ENCODE data around the gene BASP1. TPM values are rescaled to one million over a fixed set of nuclear protein-coding genes. Genes with fewer than 3 reads are reported as not detected.
"Not testable (repeated sequence)": the region's sequence is repeated elsewhere in the genome, so short reads cannot be mapped to it uniquely, and the experiment has no call there.

BASP1 gene
- total RNA-seq, 2 experiments from 2014 or later = 0.40 to 0.94 TPM

DNA sequence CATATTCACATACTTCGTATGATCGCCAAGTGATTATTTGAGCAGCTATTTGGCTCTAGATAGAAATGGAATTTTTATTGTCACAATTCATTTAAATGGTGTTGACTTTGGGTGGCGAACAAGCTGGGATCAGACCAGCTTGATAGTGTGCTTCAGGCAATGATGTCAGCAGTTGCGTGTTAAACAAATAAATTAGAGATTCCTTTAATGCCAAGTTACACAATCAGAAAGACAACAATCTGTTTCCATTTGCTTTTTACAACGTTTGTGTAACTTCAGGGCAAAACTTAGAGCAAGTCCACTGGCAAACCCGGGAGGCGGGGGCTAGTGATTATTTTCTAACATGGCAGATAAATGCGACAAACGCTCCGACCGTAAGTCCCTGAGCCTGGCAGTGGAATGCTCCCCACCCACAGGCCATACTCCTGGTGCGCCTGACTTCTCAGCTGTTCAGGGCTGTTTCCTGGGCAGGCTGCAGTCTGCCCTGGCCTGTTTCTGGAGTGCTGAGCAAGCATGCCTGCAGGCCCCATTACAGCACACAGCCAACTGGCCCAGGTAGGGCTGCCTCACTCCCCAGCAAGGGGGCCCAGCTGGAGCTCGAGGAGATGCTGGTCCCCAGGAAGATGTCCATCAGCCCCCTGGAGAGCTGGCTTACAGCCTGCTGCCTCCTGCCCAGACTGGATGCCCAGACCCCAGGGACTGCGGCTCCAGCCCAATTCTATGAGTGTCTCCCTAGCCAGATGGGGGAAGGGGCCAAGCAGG, 88.7 kb downstream of the BASP1 start:
- no peak overlapping the region for H3K4me3 Mint-ChIP-seq
- no peaks in the 10 kb centered on the region for H3K27me3 Mint-ChIP-seq
- ATAC-seq (ENCODE audit: low read depth) = no peak
- no peaks in the 10 kb centered on the region for H3K4me1 Mint-ChIP-seq
- no peak for DNase-seq
- no peaks in the 10 kb centered on the region for H3K36me3 Mint-ChIP-seq
- no peaks in the 10 kb centered on the region for H3K9me3 Mint-ChIP-seq
- POLR2A ChIA-PET = no interaction called here
- no peak overlapping the region for H3K27ac Mint-ChIP-seq

DNA sequence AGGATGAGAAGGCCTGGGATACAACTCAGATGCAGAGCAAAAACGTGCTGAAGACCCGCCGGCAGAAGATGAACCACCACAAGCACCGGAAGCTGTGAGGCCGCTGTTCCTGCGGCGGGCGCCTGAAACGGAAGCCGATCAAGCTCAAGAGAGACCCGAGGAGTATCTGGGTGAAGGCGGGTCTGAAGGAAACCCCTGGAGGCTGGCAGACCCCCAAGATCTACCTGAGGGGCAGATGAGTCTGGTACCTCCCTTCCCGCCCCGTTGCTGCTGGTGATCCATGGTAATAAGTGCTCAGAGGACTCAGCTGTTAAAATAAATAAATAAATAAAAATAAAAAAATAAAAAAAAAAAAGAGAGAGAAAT, 89.3 kb downstream of the BASP1 start:
- Mint-ChIP-seq H3K9me3 (no peaks in the 10 kb centered on the region), H3K36me3 (no peaks in the 10 kb centered on the region), H3K4me1 (no peaks in the 10 kb centered on the region), H3K4me3 (no peak overlapping the region), H3K27ac (no peak overlapping the region), H3K27me3 (no peaks in the 10 kb centered on the region)
- POLR2A ChIA-PET = no interaction called here
- DNase-seq (no peak), ATAC-seq (ENCODE audit: low read depth) (no peak)

DNA sequence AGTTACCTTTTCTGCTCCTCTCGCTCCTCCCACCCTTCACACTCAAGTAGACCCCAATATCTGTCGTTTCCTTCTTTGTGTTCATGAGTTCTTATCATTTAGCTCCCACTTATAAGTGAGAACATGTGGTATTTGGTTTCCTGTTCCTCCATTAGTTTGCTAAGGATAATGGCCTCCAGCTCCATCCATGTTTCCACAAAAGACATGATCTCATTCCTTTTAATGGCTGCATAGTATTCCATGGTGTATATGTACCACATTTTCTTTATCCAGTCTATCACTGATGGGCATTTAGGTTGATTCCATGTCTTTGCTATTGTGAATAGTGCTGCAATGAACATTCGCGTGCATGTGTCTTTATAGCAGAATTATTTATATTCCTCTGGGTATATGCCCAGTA, 90.0 kb downstream of the BASP1 start:
- POLR2A ChIA-PET; H3K36me3 Mint-ChIP-seq; H3K27me3 Mint-ChIP-seq; H3K9me3 Mint-ChIP-seq; ATAC-seq (ENCODE audit: low read depth); DNase-seq; H3K4me3 Mint-ChIP-seq; H3K4me1 Mint-ChIP-seq; H3K27ac Mint-ChIP-seq: not testable (repeated sequence)

DNA sequence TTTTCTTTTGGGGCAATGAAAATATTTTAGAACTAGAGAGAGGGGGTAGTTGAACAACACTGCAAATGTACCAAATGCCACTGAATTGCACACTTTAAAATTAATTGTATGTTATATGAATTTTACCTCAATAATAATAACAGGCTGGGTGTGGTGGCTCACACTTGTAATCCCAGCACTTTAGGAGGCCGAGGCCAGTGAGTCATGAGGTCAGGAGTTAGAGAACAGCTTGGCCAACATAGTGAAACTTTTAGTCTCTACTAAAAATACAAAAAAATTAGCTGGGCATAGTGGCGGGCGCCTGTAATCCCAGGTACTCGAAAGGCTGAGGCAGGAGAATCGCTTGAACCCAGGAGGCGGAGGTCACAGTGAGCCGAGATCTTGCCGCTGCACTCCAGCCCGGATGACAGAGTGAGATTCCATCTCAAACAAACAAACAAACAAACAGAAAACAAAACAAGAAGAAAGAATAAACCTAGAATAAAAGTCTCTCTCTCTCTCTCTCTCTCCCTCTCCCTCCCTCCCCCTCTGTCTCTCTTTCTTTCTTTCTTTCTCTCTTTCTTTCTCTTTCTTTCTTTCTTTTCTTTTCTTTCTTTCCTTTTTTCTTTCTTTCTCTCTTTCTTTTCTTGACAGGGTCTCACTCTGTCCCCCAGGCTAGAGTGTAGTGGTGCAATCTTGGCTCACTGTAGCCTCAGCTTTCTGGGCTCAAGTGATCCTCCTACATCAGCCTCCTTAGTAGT, 91.1 kb downstream of the BASP1 start:
- POLR2A ChIA-PET = no interaction called here
- Mint-ChIP-seq H3K27me3 (no peaks in the 10 kb centered on the region), H3K9me3 (no peaks in the 10 kb centered on the region), H3K4me3 (no peak overlapping the region), H3K27ac (no peak overlapping the region), H3K4me1 (no peaks in the 10 kb centered on the region), H3K36me3 (no peaks in the 10 kb centered on the region)
- ATAC-seq (ENCODE audit: low read depth) = no peak
- DNase-seq = no peak

DNA sequence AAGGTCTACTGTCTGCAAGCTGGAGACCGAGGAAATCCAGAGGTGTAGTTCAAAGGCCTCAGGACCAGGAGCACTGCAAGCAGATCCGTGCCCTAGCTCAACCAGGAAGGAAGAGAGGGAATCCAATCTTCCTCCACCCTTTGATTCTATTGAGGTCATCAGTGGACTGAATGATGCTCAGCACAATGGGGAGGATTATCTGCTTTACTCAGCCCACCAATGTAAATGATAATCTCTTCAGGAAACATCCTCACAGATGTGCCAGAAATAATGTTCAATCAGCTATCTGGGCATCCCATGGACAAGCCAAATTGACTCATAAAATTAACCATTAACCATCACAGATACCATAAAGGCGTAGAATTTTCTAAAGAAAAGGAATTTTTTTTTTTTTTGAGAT, 92.0 kb downstream of the BASP1 start:
- Mint-ChIP-seq H3K4me1 (no peaks in the 10 kb centered on the region), H3K36me3 (no peaks in the 10 kb centered on the region), H3K27ac (no peak overlapping the region), H3K27me3 (no peaks in the 10 kb centered on the region), H3K9me3 (no peaks in the 10 kb centered on the region), H3K4me3 (no peak overlapping the region)
- POLR2A ChIA-PET = no interaction called here
- no peak for DNase-seq
- no peak for ATAC-seq (ENCODE audit: low read depth)

DNA sequence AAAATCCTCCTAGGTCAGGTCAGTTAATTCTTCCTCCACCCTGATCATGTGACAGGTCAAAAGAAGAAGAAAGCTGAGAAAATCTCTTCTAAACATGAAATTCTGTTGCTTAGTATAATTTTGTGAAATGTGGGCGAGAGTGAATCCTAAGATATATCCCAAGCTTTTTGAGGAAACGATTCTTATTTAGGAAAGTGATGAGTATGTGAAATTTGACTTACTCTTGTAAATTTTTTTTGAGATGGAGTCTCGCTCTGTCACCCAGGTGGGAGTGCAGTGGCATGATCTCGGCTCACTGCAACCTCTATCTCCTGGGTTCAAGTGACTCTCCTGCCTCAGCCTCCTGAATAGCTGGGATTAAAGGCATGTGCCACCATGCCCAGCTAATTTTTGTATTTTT, 93.1 kb downstream of the BASP1 start:
- H3K4me3 Mint-ChIP-seq; H3K36me3 Mint-ChIP-seq; H3K27ac Mint-ChIP-seq; ATAC-seq (ENCODE audit: low read depth); H3K4me1 Mint-ChIP-seq; POLR2A ChIA-PET; DNase-seq; H3K27me3 Mint-ChIP-seq; H3K9me3 Mint-ChIP-seq: not testable (repeated sequence)

DNA sequence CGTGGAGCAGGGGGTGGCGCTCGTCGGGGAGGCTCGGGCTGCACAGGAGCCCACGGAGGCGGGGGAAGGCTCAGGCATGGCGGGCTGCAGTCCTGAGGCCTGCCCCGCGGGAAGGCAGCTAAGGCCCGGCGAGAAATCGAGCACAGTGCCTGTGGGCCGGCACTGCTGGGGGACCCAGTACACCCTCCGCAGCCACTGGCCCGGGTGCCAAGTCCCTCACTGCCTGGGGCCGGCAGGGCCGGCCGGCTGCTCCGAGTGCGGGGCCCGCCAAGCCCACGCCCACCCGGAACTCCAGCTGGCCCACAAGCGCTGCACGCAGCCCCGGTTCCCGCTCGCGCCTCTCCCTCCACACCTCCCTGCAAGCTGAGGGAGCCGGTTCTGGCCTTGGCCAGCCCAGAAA, 94.4 kb downstream of the BASP1 start:
- H3K27me3 Mint-ChIP-seq; ATAC-seq (ENCODE audit: low read depth); H3K4me1 Mint-ChIP-seq; H3K9me3 Mint-ChIP-seq; POLR2A ChIA-PET; DNase-seq; H3K4me3 Mint-ChIP-seq; H3K27ac Mint-ChIP-seq; H3K36me3 Mint-ChIP-seq: not testable (repeated sequence)

DNA sequence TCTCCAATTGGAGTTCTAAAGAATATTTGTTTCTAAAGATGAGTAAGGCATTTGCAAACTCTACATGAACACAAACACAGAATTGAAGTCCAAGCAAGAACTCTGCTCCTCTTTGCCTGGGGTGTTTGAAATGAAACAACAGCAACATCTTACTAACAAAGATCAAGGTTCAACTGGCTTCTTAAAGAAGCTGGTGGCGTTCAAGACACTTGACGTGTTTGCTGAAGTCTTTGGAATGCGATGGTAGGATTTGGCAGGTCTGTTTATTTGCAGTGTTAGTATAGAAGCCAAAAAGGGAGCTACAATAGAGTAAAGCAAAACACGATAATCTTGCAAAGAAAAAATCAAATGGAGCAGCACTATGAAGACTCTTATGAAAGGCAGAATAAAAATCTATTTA, 94.9 kb downstream of the BASP1 start:
- peaks cover 1% of the 10 kb centered on the region for H3K9me3 Mint-ChIP-seq

DNA sequence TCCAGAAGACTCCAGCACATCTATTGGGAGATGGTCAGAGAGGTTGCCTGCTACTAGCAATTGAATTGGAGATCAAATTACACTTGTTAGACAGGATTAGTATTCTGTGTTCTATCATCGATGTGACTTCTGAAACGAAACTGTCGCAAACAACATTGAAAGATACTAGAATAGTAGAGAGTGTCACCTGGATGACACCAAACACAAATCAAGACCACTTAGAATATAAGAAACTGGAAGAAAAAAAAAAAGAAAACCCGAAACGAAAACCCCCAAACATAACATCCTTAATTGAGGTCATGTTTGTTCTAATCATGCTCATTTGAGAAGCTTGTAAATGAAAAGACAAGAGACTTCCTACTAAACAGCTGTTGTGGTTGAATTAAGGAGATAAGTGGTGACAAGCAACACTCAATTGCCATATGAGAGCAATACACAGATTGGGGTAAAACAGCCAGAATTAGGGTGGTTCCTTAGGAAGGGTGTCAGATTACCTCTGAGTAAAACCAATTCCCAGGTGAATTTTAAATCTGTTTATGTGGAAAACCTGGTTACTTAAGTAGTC, 97.6 kb downstream of the BASP1 start:
- no peak for ATAC-seq (ENCODE audit: low read depth)
- POLR2A ChIA-PET = no interaction called here
- DNase-seq = no peak
- Mint-ChIP-seq H3K27ac (no peak overlapping the region), H3K9me3 (peaks cover 9% of the 10 kb centered on the region), H3K36me3 (no peaks in the 10 kb centered on the region), H3K4me1 (no peaks in the 10 kb centered on the region), H3K27me3 (no peaks in the 10 kb centered on the region), H3K4me3 (no peak overlapping the region)

More for the DNA sequence above, 94.9 kb downstream of the BASP1 start:
- no peak overlapping the region for H3K27ac Mint-ChIP-seq
- no peaks in the 10 kb centered on the region for H3K4me1 Mint-ChIP-seq
- no peak overlapping the region for H3K4me3 Mint-ChIP-seq
- no peaks in the 10 kb centered on the region for H3K36me3 Mint-ChIP-seq
- POLR2A ChIA-PET = no interaction called here
- no peaks in the 10 kb centered on the region for H3K27me3 Mint-ChIP-seq
- no peak for ATAC-seq (ENCODE audit: low read depth)
- no peak for DNase-seq

DNA sequence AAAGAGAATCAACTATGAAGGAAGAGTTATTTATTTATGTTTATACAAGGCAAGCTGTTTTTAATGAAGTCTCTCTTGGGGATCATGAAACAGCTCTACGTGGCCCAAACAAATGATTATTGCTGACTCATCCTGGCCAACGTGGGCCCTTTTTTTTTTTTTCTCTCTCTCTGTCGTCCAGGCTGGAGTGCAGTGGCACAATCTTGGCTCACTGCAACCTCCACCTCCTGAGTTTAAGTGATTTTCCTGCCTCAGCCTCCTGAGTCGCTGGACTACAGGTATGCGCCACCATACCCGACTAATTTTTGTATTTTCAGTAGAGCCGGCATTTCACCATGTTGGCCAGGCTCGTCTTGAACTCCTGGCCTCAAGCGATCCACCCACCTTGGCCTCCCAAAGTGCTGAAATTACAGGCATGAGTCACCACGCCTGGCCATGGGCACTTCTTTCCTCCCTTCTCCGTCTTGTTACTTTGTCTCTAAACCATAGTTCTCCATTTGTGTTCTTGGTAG, 98.3 kb downstream of the BASP1 start:
- Mint-ChIP-seq H3K27me3 (no peaks in the 10 kb centered on the region), H3K4me3 (no peak overlapping the region), H3K4me1 (no peaks in the 10 kb centered on the region), H3K36me3 (no peaks in the 10 kb centered on the region), H3K9me3 (peaks cover 9% of the 10 kb centered on the region), H3K27ac (no peak overlapping the region)
- POLR2A ChIA-PET = no interaction called here
- ATAC-seq (ENCODE audit: low read depth) (no peak), DNase-seq (no peak)

DNA sequence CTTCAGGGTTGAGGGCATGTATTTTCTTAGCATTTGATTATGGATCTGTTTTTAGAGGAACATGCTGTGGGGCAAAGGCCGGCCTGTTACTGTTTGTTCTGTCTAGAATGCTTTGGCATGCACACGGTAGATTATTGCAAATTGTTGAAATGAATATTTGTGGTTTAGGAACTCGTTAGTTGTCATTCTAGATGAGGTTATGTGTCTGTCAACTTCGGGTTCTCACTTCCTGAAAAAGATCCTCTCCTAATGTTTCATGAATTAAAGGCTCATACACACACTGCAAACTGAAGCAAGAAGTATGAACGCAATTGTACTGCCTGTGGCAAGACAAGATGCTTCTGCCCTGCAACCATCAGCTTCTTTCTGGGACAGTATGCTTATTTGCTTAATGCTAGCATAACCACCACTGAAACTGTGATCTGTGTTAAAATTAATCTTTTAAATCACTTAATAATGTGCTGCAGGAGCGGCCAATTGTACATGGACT, 99.6 kb downstream of the BASP1 start:
- Mint-ChIP-seq H3K4me1 (no peaks in the 10 kb centered on the region), H3K4me3 (no peak overlapping the region), H3K27me3 (no peaks in the 10 kb centered on the region), H3K36me3 (no peaks in the 10 kb centered on the region), H3K9me3 (peaks cover 9% of the 10 kb centered on the region), H3K27ac (no peak overlapping the region)
- POLR2A ChIA-PET = no interaction called here
- ATAC-seq (ENCODE audit: low read depth) = no peak
- DNase-seq = no peak

DNA sequence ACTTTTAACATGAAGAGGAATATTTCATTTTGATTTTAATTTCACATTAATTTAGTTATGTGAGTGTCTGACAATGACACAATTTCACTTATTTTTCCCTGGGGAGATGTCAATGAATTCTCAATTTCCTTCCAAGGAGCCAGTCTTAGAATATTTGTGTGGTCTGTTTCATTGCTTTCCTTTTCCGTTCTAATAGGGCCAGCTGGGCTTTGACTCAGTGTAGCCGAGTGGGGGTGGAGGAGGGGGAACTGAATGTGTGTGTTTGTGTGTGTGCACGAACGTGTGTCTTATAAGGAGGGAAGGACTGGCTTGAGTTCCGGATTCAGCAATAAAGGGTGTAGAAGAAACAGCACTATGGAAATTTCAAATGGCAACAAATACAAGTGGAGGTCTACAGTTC, 100.0 kb downstream of the BASP1 start:
- H3K27me3 Mint-ChIP-seq = no peaks in the 10 kb centered on the region
- POLR2A ChIA-PET = no interaction called here
- ATAC-seq (ENCODE audit: low read depth) = no peak

DNA sequence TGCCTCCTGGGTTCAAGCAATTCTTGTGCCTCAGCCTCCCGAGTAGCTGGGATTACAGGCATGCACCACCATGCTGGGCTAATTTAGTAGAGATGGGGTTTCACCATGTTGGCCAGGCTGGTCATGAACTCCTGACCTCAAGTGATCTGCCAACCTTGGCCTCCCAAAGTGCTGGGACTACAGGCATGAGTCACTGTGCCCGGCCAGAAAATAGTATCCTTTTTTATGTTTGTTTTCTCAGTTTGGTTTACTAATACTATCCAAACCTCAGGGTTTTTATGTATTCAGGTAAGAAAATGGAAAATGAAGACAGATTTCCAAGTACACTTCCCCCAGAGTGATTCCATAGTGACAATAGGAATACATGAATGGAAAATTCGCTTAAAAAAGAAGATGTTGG, 101.7 kb downstream of the BASP1 start:
- DNase-seq; H3K27ac Mint-ChIP-seq; H3K4me3 Mint-ChIP-seq; H3K4me1 Mint-ChIP-seq; H3K9me3 Mint-ChIP-seq; POLR2A ChIA-PET; ATAC-seq (ENCODE audit: low read depth); H3K36me3 Mint-ChIP-seq; H3K27me3 Mint-ChIP-seq: not testable (repeated sequence)

More for the DNA sequence above, 100.0 kb downstream of the BASP1 start:
- Mint-ChIP-seq H3K27ac (no peak overlapping the region), H3K9me3 (peaks cover 9% of the 10 kb centered on the region), H3K4me1 (no peaks in the 10 kb centered on the region), H3K4me3 (no peak overlapping the region), H3K36me3 (no peaks in the 10 kb centered on the region)
- no peak for DNase-seq

All from activated naive CD8-positive, alpha-beta T cell treated with anti-CD3 and anti-CD28 coated beads, Interleukin-2, amount 10 ng/mL, durations not matched to agents 7 days and 5 days (primary cell).